ENCODE measurements around the gene TRDMT1. TPM values are rescaled to one million over a fixed set of nuclear protein-coding genes. Genes with fewer than 3 reads are reported as not detected.

The TRDMT1 gene
- total RNA-seq, 3 donors from 2014 or later: 5.8 to 18.6 (median 13.4) TPM

GRCh38 chr10:17213646-17214349, 12.3 kb upstream of the TRDMT1 start:
- Histone ChIP-seq H3K27me3 (no peaks in the 10 kb centered on the region), H3K27ac (no peak overlapping the region), H3K4me1 (no peaks in the 10 kb centered on the region), H3K36me3 (no peaks in the 10 kb centered on the region), H3K9me3 (no peaks in the 10 kb centered on the region), H3K4me3 (no peak overlapping the region)
- DNase-seq (ENCODE audit: low spot score in 2 of 2): no peak
- intact Hi-C loops (cut with DNase I; ENCODE audit: low total_unique reads): no loop called here
- TF ChIP-seq CTCF (IDR thresholded peaks at IDR 0.05) (no peak), POLR2AphosphoS5 (IDR thresholded peaks at IDR 0.05) (no peak), POLR2A (IDR thresholded peaks at IDR 0.05) (no peak)

- Histone ChIP-seq H3K4me1 (no peaks in the 10 kb centered on the region), H3K27ac (no peak overlapping the region), H3K36me3 (no peaks in the 10 kb centered on the region)
Measured at GRCh38 chr10:17212802-17213221, 11.3 kb upstream of the TRDMT1 start.

GRCh38 chr10:17210361-17210760, 8.9 kb upstream of the TRDMT1 start:
- TF ChIP-seq POLR2AphosphoS5 (IDR thresholded peaks at IDR 0.05) (no peak), CTCF (IDR thresholded peaks at IDR 0.05) (no peak), POLR2A (IDR thresholded peaks at IDR 0.05) (no peak)
- no peak overlapping the region for H3K27ac ChIP-seq
- no peak overlapping the region for H3K4me3 ChIP-seq
- H3K4me1 ChIP-seq: no peaks in the 10 kb centered on the region
- intact Hi-C loops (cut with DNase I; ENCODE audit: low total_unique reads): no loop called here
- no peaks in the 10 kb centered on the region for H3K27me3 ChIP-seq
- H3K36me3 ChIP-seq: no peaks in the 10 kb centered on the region
- no peak for DNase-seq (ENCODE audit: low spot score in 2 of 2)
- no peaks in the 10 kb centered on the region for H3K9me3 ChIP-seq

More at GRCh38 chr10:17212802-17213221, 11.3 kb upstream of the TRDMT1 start:
- no peak overlapping the region for H3K4me3 ChIP-seq
- H3K27me3 ChIP-seq: no peaks in the 10 kb centered on the region
- intact Hi-C loops (cut with DNase I; ENCODE audit: low total_unique reads): no loop called here
- H3K9me3 ChIP-seq: no peaks in the 10 kb centered on the region
- TF ChIP-seq POLR2AphosphoS5 (IDR thresholded peaks at IDR 0.05) (no peak), CTCF (IDR thresholded peaks at IDR 0.05) (no peak), POLR2A (IDR thresholded peaks at IDR 0.05) (no peak)
- no peak for DNase-seq (ENCODE audit: low spot score in 2 of 2)

- H3K36me3 ChIP-seq: no peaks in the 10 kb centered on the region
- H3K27ac ChIP-seq: no peak overlapping the region
- no peak overlapping the region for H3K4me3 ChIP-seq
- TF ChIP-seq CTCF (IDR thresholded peaks at IDR 0.05): no peak
- H3K9me3 ChIP-seq: no peaks in the 10 kb centered on the region
- intact Hi-C loops (cut with DNase I; ENCODE audit: low total_unique reads): no loop called here
- no peaks in the 10 kb centered on the region for H3K4me1 ChIP-seq
- H3K27me3 ChIP-seq: no peaks in the 10 kb centered on the region
- no peak for DNase-seq (ENCODE audit: low spot score in 2 of 2)
Measured at GRCh38 chr10:17209881-17210280, 8.4 kb upstream of the TRDMT1 start.

GRCh38 chr10:17209302-17209701, 7.8 kb upstream of the TRDMT1 start:
- DNase-seq (ENCODE audit: low spot score in 2 of 2): no peak
- Histone ChIP-seq H3K36me3 (no peaks in the 10 kb centered on the region), H3K27ac (no peak overlapping the region), H3K27me3 (no peaks in the 10 kb centered on the region), H3K9me3 (no peaks in the 10 kb centered on the region), H3K4me3 (no peak overlapping the region), H3K4me1 (no peaks in the 10 kb centered on the region)
- TF ChIP-seq CTCF (IDR thresholded peaks at IDR 0.05): no peak
- TF ChIP-seq POLR2AphosphoS5 (IDR thresholded peaks at IDR 0.05): no peak
- TF ChIP-seq POLR2A (IDR thresholded peaks at IDR 0.05): no peak
- intact Hi-C loops (cut with DNase I; ENCODE audit: low total_unique reads): no loop called here

All from breast epithelium (tissue), 4 donors.